Amniotic stem cell (primary cell): ENCODE results near the gene DRC7.

Experiments used
- DNase-seq: peaks from one replicate; lab custom pipeline; 2025; lab: John Stamatoyannopoulos, UW

DRC7 gene

DNA sequence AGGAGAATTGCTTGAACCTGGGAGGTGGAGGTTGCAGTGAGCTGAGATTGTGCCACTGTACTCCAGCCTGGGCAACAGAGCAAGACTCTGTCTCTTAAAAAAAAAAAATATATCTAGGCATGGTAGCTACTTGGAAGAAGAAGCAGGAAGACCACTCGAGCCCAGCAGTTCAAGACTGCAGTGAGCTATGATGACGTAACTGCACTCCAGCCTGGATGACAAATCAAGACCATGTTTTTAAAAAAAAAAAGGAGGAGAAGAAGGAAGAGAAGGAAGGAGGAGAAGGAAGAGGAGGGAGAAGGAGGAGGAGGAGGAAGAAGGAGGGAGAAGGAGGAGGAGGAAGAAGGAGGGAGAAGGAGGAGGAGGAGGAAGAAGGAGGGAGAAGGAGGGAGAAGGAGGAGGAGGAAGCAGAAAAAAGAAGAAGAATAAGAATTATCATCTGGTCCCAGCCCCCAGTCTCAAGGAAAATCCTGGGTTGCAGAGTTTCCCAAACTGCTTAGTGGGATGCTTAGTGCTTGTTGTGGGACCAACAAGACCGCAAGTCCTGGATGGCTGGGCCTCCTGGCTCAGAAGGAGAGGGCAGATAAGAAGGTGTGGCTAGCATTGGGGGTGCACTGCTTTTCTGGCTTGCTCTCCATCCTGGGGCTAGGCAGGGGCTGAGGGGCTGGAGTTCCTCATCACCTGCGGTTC lies 3.7 kb upstream of the DRC7 start:
- DNase-seq, result no peak

DNA sequence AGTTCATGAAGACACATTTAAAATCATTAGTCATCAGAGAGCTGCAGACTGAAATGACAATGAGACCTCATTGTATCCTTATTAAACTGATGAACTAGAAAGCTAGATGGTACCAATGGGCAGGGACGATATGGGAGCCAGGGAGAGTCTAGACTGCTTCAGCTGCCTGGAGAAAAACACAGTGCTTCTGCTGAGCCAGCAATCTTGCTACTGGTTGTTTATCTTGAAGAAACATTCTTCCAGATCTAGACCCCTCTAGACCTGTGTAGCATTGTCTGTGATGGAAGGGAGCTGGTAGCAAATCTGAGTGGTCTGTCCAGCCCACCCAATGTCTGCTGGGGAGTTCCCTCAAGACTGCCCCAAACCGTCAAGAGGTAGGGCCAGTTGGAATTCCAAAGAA lies 2.0 kb upstream of the DRC7 start:
- DNase-seq, result no peak

DNA sequence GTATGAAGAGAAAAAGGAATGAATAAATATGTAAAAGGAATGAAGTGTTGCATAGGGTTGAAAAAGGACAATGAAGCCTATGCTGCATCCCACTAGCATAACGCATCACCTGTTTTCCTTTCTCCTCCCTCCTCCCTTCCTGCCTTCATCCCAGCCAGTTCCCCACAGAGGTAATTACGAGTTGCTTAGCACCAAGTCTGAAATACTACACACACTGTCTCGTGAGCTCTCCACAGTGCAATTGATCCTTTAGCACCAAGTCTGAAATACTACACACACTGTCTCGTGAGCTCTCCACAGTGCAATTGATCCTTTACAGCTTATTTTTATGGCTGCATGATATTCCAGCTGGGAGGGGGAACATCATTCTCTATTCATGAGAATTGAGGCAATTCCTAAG lies 1.1 kb upstream of the DRC7 start:
- no peak for DNase-seq

DNA sequence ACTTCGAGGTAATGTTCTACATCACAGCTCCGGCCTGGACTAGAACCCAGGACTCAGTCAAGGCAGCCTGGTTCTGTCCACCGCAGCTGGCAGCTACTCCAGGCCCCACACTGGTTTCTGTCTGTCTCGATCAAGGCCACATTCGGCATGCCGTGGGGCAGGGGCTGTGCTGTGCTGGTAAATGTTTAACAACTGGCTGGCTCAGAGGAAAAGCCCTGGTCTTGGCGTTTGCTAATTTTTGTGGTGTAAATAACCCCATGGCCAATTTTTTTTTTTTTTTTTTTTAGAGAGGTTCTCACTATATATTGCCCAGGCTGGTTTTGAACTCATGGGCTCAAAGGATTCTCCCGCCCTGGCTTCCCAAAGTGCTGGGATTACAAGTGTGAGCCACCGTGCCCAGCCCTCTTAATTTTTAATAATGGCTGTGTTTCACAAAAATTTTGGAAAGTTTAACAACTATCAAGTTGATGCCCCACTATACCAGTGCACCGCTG lies 328 bp upstream of the DRC7 start:
- DNase-seq, result no peak

DNA sequence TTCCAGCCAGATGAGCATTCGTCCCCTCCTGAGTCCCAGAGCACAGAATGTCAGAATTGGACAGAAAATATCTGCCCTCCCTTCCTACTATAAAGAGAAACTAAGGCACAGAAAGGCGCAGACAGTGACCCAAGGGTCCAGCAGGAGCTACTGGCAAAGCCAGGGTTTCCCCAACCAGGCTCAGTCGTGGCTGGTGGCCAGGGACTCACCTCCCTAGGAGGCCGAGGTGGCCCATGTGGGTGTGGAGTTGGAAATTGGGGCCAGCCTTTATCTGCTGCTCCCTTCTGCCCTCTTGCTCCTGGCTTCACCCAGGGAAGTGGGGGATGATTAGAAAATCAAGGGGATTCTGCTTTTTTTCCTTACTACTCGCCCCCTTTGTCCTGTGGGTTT lies 1.1 kb downstream of the DRC7 start:
- DNase-seq, result no peak

DNA sequence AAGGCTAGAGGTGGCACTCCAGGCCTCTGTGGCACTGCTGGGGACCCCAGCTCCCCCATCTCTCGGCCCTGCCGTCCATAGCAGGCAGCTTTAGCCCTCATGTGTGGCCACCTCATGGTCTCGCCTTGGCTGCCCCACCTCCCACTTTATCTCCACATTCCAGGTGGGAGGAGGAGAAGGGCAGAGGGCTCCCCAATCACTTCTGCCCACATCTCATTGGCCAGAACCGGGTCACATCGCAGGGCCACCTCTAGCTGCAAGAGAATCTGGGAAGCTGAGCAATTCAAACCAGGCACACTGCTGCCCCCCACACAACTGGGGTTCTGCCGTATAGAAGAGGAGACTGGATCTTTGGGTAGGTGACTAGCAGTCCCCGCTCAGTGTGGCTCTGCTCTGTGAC lies 1.6 kb downstream of the DRC7 start:
- DNase-seq, result no peak

DNA sequence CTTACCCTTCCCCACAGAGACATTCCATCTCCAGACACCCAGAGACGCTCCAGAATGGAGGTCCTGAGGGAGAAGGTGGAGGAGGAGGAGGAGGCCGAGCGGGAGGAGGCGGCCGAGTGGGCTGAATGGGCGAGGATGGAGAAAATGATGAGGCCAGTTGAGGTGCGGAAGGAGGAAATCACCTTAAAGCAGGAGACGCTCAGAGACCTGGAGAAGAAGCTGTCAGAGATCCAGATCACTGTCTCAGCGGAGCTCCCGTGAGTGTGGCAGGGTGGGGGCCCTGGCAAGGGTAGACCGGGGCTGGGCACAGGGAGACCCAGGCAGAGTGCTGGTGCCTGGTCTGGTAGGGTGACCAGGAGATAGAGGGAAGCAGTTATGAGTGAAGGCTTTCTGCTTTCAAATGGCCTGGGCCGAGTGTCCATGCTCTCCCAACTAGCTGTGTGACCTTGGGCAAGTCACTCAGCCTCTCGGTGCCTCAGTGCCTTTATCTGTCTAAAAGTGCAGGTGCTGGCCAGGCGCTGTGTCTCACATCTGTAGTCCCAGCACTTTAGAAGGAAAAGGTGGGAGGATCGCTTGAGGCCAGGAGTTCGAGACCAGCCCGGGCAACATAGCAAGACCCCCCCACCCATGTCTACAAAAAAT lies 3.4 kb downstream of the DRC7 start:
- DNase-seq, result no peak

DNA sequence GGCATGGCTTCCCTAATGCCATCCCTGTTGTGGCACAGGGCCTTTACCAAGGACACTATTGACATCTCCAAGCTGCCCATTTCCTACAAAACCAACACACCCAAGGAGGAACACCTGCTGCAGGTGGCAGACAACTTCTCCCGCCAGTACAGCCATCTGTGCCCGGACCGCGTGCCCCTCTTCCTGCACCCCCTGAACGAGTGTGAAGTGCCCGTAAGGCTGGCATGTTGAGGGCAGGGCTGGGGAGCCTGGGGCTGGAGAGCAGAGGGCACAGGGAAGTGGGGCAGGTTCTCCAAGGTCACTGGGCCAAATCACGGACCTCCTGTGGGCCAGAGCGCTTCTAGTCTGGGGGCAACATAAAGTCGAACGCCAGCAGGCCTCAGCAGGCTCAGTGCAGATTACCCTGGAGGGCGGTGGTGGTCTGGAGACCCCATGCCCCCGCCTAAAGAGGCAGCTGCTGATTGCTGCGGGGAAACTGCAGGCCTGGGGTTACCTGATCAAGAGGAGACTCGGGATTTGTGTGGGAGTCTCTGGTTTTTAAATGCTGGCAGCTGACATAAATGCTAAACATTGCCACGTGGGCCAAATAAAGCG lies 4.3 kb downstream of the DRC7 start:
- DNase-seq, result no peak

DNA sequence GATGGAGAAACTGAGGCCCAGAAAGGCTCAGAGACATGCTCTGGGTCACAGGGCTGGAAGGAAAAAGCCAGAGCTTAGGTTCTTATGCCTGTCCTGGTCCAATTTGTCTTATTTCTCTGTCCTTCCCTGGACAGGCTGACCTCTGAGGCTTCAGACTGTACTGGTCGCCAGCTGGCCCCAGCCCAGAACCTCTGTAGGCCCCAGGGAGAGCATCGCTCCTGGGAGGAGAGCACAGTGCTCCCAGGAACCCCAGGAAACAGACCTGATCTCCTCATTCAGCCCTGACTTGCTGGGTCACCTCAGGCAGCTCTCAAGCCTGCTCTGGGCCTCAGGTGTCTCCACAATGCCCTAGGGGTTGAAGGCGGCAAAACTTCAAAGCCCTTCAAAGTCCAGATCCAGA lies 4.9 kb downstream of the DRC7 start:
- no peak for DNase-seq

DNA sequence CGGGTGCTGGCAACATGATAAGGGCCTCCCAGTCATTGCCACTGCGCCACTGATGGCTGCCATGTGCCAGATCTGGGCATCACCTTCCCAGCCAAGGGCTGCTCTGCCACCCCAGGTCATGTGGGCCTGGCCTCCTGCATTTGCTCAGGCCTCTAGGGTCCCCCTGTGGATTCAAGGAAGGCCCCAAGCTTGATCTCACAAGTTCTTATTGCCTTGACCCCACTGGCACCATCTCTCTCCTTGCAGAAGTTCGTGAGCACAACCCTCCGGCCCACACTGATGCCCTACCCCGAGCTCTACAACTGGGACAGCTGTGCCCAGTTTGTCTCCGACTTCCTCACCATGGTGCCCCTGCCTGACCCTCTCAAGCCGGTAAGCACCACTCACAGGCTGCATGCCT lies 5.3 kb downstream of the DRC7 start:
- DNase-seq, result no peak

DNA sequence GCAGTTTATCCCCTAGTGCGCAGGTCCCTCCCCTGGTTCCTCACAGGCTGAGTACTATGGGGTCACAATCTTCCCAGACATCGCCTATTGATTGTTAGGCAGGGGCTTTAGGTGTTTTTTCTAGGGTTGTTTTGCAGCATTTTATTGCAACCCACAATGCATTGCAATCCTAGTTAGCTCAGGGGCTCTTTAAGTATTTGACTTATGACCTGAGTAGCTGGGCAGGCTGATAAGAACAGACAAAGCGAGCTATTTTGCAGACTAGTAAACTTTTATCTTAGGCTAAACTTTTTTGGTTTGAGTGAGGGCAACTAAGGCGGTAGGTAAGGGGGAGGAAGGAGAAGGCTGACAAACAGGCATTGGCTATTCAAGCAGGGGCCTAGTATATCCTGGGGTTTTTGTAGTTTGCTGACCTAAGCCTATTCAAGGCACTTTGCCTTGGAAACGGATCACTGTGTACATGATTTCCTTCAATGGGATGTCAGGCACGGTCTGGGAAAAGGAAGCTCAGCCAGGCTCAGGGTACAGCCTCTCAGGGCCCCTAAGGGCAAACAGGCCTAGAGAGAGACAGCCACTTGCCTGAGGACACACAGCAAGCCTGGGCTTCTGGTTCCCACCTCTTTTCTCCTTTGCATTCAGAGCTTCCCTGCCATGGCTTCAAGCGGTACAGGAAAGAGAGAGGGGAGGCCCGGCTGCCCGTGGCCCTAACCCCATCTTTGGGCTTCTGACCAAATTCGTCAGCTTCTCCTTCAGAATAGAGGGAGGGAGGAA lies 6.4 kb downstream of the DRC7 start:
- no peak for DNase-seq

DNA sequence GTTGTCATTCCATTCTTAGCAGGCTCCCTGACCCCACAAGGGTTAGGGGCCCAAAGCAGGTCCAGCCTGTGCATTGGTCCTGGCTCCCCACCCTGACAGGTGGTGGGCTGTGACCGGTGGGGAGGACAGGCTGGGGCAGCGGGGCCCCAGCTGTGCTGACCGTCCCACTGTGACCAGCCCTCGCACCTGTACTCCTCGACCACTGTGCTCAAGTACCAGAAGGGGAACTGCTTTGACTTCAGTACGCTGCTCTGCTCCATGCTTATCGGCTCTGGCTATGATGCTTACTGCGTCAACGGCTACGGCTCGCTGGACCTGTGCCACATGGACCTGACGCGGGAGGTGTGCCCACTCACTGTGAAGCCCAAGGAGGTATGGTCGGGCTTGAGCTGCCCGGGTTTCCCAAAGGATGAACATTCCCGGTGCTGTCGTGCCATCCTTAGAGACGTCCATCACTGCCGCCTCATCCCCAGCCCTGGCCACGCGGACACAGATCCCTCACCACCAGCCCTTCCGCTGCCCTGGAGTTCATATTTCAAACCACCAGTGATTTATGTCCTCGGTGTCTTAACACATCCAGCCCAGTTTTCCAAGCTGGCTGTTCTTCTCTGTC lies 7.3 kb downstream of the DRC7 start:
- no peak for DNase-seq

DNA sequence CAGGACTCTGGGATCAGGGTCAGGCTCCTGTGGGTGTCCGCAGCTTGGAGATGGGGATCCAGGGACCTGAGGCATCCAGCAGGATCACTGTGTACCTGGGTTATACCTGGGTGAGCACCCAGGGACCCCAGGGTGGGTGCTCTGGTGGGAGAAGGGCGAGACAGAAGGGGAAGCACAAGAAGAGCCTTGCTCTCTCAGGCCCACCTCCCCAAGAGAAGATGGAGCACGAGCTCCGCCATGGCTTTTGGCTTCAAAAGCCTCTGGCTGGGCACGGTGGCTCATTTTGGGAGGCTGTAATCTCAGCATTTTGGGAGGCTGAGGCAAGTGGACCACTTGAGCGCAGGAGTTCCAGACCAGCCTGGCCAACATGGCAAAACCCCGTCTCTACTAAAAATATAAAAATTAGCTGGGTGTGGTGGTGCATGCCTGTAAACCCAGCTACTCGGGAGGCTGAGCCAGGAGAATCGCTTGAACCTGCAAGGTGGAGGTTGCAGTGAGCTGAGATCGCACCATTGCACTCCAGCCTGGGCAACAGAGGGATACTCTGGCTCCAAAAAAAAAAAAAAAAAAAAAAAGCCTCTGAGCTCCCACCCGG lies 8.9 kb downstream of the DRC7 start:
- DNase-seq, result no peak

DNA sequence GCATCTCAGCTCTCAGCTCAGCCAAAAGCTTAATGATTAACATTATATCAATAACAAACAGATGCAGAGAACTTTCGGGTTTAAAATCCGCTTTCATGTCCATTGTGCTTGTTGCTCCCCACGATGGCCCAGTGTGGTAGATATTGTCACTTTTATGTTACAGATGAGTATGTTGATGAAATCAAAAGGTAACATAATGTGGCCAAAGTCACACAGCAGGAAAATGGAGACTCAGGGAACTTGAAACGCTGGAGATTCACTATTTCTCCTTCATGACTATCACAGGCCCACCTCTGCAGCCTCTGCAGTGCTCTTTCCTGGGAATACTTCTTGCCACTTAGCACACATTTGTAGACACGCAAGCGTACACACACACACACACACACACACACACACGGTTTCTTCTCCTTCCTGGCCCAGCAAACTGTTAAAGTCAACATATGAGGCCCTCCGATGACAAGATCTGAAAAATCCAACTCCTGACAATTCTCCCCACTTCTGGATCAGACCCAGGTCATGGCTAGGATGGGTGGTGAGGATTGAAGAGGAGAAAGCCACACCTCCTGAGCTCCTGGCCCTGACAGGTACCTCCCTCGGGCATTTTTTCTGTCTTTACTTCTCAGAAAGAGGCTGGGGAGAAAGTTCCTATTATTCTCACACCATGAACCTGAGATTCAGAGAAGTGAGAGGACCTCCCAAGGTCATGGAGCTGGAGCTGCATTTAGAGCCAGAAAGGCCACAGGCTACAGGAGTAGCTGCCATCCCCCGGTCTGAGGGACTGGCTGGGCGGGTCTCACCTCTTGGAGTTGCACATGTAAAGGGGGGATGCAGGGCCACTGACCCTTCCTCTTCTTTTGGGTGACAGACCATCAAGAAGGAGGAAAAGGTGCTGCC lies 9.7 kb downstream of the DRC7 start:
- no peak for DNase-seq

DNA sequence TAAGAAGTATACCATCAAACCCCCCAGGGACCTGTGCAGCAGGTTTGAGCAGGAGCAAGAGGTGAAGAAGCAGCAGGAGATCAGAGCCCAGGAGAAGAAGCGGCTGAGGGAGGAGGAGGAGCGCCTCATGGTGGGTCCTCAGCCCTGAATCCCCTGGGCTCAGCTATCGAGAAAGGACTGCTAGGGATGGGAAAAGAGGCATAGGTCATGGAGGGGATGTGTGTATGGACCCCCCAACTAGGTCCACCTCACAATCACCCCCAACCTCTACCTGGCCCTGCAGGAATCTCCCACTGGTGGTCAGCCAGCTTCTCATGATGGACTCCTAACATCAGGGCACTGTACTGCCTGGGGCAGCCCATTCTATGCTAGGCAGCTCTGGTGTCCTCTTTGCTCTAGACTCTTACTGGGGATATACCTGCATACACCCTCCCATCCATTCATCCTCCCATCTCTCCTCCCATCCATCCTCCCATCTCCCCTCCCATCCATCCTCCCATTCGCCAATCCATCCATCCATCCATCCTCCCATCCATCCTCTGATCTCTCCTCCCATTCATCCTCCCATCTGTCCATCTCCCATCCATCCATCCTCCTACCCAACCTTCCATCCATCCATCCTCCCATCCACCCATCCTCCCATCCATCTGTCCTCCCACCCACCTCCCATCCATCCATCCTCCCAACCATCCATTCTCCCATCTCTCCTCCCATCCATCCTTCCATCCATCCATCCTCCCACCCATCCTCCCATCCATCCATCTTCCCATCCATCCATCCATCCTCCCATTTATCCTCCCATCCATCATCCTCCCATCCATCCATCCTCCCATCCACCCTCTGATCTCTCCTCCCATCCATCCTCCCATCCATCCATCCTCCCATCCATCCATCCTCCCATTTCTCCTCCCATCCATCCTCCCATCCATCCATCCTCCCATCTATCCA lies 10.6 kb downstream of the DRC7 start:
- no peak for DNase-seq

DNA sequence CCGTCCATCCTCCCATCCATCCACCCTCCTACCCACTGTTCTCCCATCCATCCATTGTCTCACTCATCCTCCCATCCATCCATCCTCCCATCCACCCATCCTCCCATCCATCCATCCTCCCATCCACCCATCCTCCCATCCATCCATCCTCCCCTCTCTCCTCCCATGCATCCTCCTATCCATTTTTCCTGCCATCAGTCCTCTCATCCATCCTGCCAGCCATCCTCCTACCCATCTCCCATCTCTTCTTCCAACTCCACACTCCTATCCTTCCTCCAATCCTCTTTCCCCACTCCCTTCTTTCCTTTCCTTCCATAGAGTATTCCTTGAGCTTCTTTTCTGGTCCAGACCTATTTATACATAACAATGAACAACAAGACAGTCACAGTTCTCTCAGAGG lies 12.1 kb downstream of the DRC7 start:
- no peak for DNase-seq

DNA sequence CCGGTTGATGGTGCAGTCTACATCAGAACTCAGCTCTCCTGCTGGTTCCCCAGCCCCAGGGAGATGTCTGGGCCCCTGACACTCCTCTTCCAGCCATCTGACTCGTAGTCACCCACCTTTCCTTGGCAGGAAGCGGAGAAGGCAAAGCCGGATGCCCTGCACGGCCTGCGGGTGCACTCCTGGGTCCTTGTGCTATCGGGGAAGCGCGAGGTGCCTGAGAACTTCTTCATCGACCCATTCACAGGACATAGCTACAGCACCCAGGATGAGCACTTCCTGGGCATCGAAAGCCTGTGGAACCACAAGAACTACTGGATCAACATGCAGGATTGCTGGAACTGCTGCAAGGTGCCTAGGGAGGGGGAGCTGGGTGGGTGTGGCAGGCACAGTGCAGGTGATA lies 12.7 kb downstream of the DRC7 start:
- DNase-seq, result no peak

DNA sequence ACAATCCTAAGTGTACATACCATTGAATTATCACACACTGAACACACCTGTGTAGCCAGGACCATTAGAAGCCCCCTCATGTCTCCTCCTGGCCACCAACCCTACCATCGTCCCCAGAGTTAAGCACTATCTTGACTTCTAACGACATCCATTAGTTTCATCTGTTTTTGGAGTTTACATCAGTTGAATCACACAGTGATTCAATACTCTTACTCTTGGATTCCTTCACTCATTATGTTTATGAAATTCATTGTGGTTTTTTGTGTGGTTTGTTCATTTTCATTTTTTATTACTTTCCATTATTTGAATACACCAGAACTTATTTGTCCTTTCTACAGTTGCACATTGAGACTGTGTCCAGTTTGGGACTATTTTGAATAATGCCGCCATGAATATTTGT lies 13.6 kb downstream of the DRC7 start:
- no peak for DNase-seq

DNA sequence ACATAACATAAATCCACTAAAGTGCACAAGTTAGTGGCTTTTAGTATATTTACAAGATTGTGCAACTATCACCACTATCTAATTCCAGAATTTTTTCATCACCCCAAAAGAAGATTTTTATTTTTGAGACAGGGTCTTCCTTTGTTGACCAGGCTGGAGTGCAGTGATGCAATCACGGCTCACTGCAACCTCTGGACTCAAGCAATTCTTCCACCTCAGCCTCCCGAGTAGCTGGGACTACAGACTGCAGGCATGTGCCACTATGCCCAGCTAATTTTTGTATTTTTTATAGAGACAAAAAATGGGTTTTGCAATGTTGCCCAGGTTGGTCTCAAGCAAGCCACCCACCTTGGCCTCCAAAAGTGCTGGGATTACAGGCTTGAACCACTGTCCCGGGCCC lies 15.1 kb downstream of the DRC7 start:
- DNase-seq, result no peak

DNA sequence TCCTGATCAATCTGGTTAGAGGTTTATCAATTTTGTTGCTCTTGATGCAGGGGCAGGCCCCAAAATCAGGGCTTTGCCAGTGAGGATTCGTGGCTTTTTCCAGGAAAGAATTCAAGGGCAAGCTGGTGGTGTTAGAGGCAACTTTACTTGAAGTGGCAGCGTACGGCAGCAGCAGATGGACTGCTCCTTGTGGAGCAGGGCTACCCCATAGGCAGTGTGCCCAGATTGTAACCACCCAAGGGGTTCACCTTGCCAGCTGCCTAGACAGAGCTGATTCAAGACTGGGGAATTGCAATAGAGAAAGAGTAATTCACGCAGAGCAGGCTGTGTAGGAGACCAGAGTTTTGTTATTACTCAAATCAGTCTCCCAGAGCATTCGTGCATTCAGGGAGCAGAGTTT lies 16.7 kb downstream of the DRC7 start:
- no peak for DNase-seq
